Epithelial cell of proximal tubule (primary cell): ENCODE data around the gene RIT1. TPM values are rescaled to one million over a fixed set of nuclear protein-coding genes. Genes with fewer than 3 reads are reported as not detected.

ENCODE experiments used
- DNase-seq: peaks from one replicate; pipeline ENCODE4 v3.0.0-alpha.2; 2011; ENCODE audit warnings: low read depth
- H3K4me3 ChIP-seq: 2 replicates; pipeline ENCODE4 v1.5.1; 2011; ENCODE audit warnings: low read depth, mild to moderate bottlenecking, low read length
- CTCF ChIP-seq: conservative IDR thresholded peaks from 2 replicates; pipeline ENCODE4 v1.5.1; 2012; ENCODE audit warnings: low read depth, mild to moderate bottlenecking, low read length
- total RNA-seq: library from RNA; depleted of rRNA; stranded (reverse); fragments of >200 nt; gene quantifications from 2 replicates; pipeline ENCODE4 v1.2.3, GENCODE V29; 2015

The RIT1 gene
- total RNA-seq, 1 donor from 2014 or later = 17.6 TPM

- TF ChIP-seq CTCF = no peak
- H3K4me3 ChIP-seq = peak overlapping the region; percentile 90
- no peak for DNase-seq
These were observed 52.3 kb downstream of the RIT1 start for GRCh38 chr1:155858800-155859233.

GRCh38 chr1:155856975-155857930, 53.9 kb downstream of the RIT1 start, which contains the start of gene GON4L:
Gene GON4L (minus strand): TSS chr1:155857214. CDS start chr1:155853780, 3,434 bp downstream.
- no peak for TF ChIP-seq CTCF
- H3K4me3 ChIP-seq = peak within 1 kb of the TSS; percentile 90
- DNase-seq = no peak

GRCh38 chr1:155856257-155856974, 54.7 kb downstream of the RIT1 start:
- no peak for DNase-seq
- TF ChIP-seq CTCF = no peak
- peak overlapping the region; percentile 90 for H3K4me3 ChIP-seq

- DNase-seq = no peak
- TF ChIP-seq CTCF = no peak
- H3K4me3 ChIP-seq = no peak overlapping the region
These were observed 60.8 kb downstream of the RIT1 start for GRCh38 chr1:155850345-155850744.

GRCh38 chr1:155847823-155848529, 63.2 kb downstream of the RIT1 start:
- TF ChIP-seq CTCF = no peak
- H3K4me3 ChIP-seq = no peak overlapping the region
- DNase-seq = no peak

Other genes starting within 250 kb of the RIT1 start
- 29.3 and 30.5 TPM in 2 replicates for gene YY1AP1, start 222.6 kb downstream of the RIT1 start, total RNA-seq
- gene DAP3, start 222.3 kb downstream of the RIT1 start, total RNA-seq = 104 and 194 TPM in 2 replicates
- gene GON4L, start 54.1 kb downstream of the RIT1 start, total RNA-seq = 13.9 and 22.7 TPM in 2 replicates
- gene SYT11, start 51.8 kb downstream of the RIT1 start, total RNA-seq = 13.2 and 15.4 TPM in 2 replicates
- gene KHDC4, start 23.1 kb upstream of the RIT1 start, total RNA-seq = 30.8 and 36.7 TPM in 2 replicates
- not detected in 2 replicates for gene RXFP4, start 30.3 kb upstream of the RIT1 start, total RNA-seq
- gene ARHGEF2, start 67.2 kb upstream of the RIT1 start, total RNA-seq = 62.5 and 89.7 TPM in 2 replicates
- 450 and 635 TPM in 2 replicates for gene SSR2, start 109.6 kb upstream of the RIT1 start, total RNA-seq
- 28.2 and 29.7 TPM in 2 replicates for gene UBQLN4, start 142.4 kb upstream of the RIT1 start, total RNA-seq
- gene LAMTOR2, start 143.4 kb upstream of the RIT1 start, total RNA-seq = 94.8 and 97.0 TPM in 2 replicates
- gene RAB25, start 149.8 kb upstream of the RIT1 start, total RNA-seq = 17.8 and 47.5 TPM in 2 replicates
- 14.8 and 19.0 TPM in 2 replicates for gene MEX3A, start 171.1 kb upstream of the RIT1 start, total RNA-seq
- 358 and 433 TPM in 2 replicates for gene LMNA, start 203.4 kb upstream of the RIT1 start, total RNA-seq
- 1.4 and 3.5 TPM in 2 replicates for gene SEMA4A, start 242.2 kb upstream of the RIT1 start, total RNA-seq